Naive B cell (primary cell): Measurements from ENCODE around the gene HLF. TPM values are rescaled to one million over a fixed set of nuclear protein-coding genes. Genes with fewer than 3 reads are reported as not detected.
A peak's percentile ranks its signal among the peaks of the same experiment; 100 is the strongest.

ENCODE experiments used
- ATAC-seq, 2 donors: fragments of 150-1000 bp; cut with Tn5 transposase; 2 replicates each; pipeline ENCODE4 v1.10.0; 2021; ENCODE audit warnings: low read depth in 2 of 2, mild to moderate bottlenecking in 2 of 2, moderate library complexity in 2 of 2
- DNase-seq: peaks from one replicate; pipeline ENCODE4 v3.0.0; 2022
- H3K27ac Mint-ChIP-seq, 6 donors: one replicate each; pipeline ENCODE4 v1.8.0; 2020 to 2022; ENCODE audit warnings: mild to moderate bottlenecking in 6 of 6, mixed read lengths in 6 of 6, moderate library complexity in 5 of 6, inconsistent platforms in 2 of 6
- H3K27me3 Mint-ChIP-seq, 3 donors: one replicate each; pipeline ENCODE4 v1.8.0; 2021 to 2022; ENCODE audit warnings: mixed read lengths in 3 of 3, mild to moderate bottlenecking in 1 of 3
- H3K36me3 Mint-ChIP-seq, 2 donors: one replicate each; pipeline ENCODE4 v1.8.0; 2020 to 2022; ENCODE audit warnings: mixed read lengths in 2 of 2, inconsistent platforms in 1 of 2, mild to moderate bottlenecking in 1 of 2
- H3K4me1 Mint-ChIP-seq, 3 donors: one replicate each; pipeline ENCODE4 v1.8.0; 2020 to 2022; ENCODE audit warnings: mixed read lengths in 3 of 3, inconsistent platforms in 1 of 3, mild to moderate bottlenecking in 1 of 3, moderate library complexity in 1 of 3
- H3K4me3 Mint-ChIP-seq, 8 donors: one replicate each; pipeline ENCODE4 v1.8.0; 2020 to 2022; ENCODE audit warnings: mild to moderate bottlenecking in 8 of 8, mixed read lengths in 8 of 8, moderate library complexity in 8 of 8, inconsistent platforms in 2 of 8
- H3K9me3 Mint-ChIP-seq, 7 donors: one replicate each; pipeline ENCODE4 v1.8.0; 2020 to 2022; ENCODE audit warnings: mixed read lengths in 7 of 7, mild to moderate bottlenecking in 5 of 7, inconsistent platforms in 2 of 7, moderate library complexity in 1 of 7
- polyA plus RNA-seq, 6 donors: library from polyadenylated mRNA; unstranded; fragments of 300-500 nt; fragmentation: Illumina TruSeq; gene quantifications; one replicate each; pipeline ENCODE4 v1.2.3, GENCODE V29; 2021; ENCODE audit warnings: low read depth in 6 of 6

Gene HLF
- polyA plus RNA-seq, 6 donors from 2014 or later, result not detected

GRCh38 chr17:55272711-55273578 is 8.2 kb downstream of the HLF start:
- no peak overlapping the region for H3K27ac Mint-ChIP-seq
- H3K9me3 Mint-ChIP-seq, result peaks cover 2 to 9% (median 5%) of the 10 kb centered on the region in 7 donors
- H3K36me3 Mint-ChIP-seq, result peaks cover 8 to 12% of the 10 kb centered on the region in 2 donors
- H3K27me3 Mint-ChIP-seq, result peaks cover 52 to 87% (median 71%) of the 10 kb centered on the region in 3 donors
- no peaks in the 10 kb centered on the region for H3K4me1 Mint-ChIP-seq
- ATAC-seq (no peak), DNase-seq (no peak)
- H3K4me3 Mint-ChIP-seq, result no peak overlapping the region

- Mint-ChIP-seq H3K9me3 (peaks cover 2 to 9% (median 5%) of the 10 kb centered on the region in 7 donors), H3K27ac (no peak overlapping the region), H3K4me3 (no peak overlapping the region), H3K36me3 (peaks cover 4 to 12% of the 10 kb centered on the region in 2 donors), H3K4me1 (no peaks in the 10 kb centered on the region), H3K27me3 (peaks cover 45 to 82% (median 62%) of the 10 kb centered on the region in 3 donors)
- no peak for DNase-seq
- ATAC-seq, result no peak
These were observed 9.0 kb downstream of the HLF start for GRCh38 chr17:55273579-55274354.

GRCh38 chr17:55274355-55275255 is 9.8 kb downstream of the HLF start:
- Mint-ChIP-seq H3K9me3 (peaks cover 0 to 9% (median 5%) of the 10 kb centered on the region in 7 donors), H3K36me3 (peaks cover 4 to 12% of the 10 kb centered on the region in 2 donors), H3K4me1 (no peaks in the 10 kb centered on the region), H3K4me3 (no peak overlapping the region), H3K27ac (no peak overlapping the region), H3K27me3 (peaks cover 38 to 74% (median 54%) of the 10 kb centered on the region in 3 donors)
- ATAC-seq, result no peak
- DNase-seq, result no peak

GRCh38 chr17:55275894-55276804 is 11.4 kb downstream of the HLF start:
- Mint-ChIP-seq H3K4me3 (no peak overlapping the region), H3K9me3 (peaks cover 0 to 5% (median 2%) of the 10 kb centered on the region in 7 donors), H3K4me1 (no peaks in the 10 kb centered on the region), H3K36me3 (peaks cover 4 to 12% of the 10 kb centered on the region in 2 donors), H3K27ac (no peak overlapping the region), H3K27me3 (peaks cover 30 to 59% (median 53%) of the 10 kb centered on the region in 3 donors)
- DNase-seq (no peak), ATAC-seq (no peak)

- no peaks in the 10 kb centered on the region for H3K4me1 Mint-ChIP-seq
- peak overlapping the region in 1 of 6 donors; percentile 10 for H3K27ac Mint-ChIP-seq
- peaks cover 16 to 40% (median 34%) of the 10 kb centered on the region in 3 donors for H3K27me3 Mint-ChIP-seq
- no peak overlapping the region for H3K4me3 Mint-ChIP-seq
- no peaks in the 10 kb centered on the region for H3K36me3 Mint-ChIP-seq
- ATAC-seq, result no peak
- peaks cover 0 to 2% (median 0%) of the 10 kb centered on the region in 7 donors for H3K9me3 Mint-ChIP-seq
- DNase-seq, result no peak
These were observed 13.6 kb downstream of the HLF start for GRCh38 chr17:55278173-55278961.

GRCh38 chr17:55279203-55279602 is 14.4 kb downstream of the HLF start:
- no peaks in the 10 kb centered on the region for H3K36me3 Mint-ChIP-seq
- H3K9me3 Mint-ChIP-seq, result peaks cover 0 to 2% (median 0%) of the 10 kb centered on the region in 7 donors
- H3K27me3 Mint-ChIP-seq, result peaks cover 11 to 31% (median 25%) of the 10 kb centered on the region in 3 donors
- H3K4me3 Mint-ChIP-seq, result no peak overlapping the region
- no peaks in the 10 kb centered on the region for H3K4me1 Mint-ChIP-seq
- H3K27ac Mint-ChIP-seq, result no peak overlapping the region
- DNase-seq (no peak), ATAC-seq (no peak)

- Mint-ChIP-seq H3K27ac (no peak overlapping the region), H3K27me3 (peaks cover 10 to 26% (median 22%) of the 10 kb centered on the region in 3 donors), H3K4me1 (no peaks in the 10 kb centered on the region), H3K36me3 (no peaks in the 10 kb centered on the region), H3K9me3 (no peaks in the 10 kb centered on the region), H3K4me3 (no peak overlapping the region)
- DNase-seq, result no peak
- no peak for ATAC-seq
These were observed 15.0 kb downstream of the HLF start for GRCh38 chr17:55279788-55280187.

- ATAC-seq (no peak), DNase-seq (no peak)
- no peaks in the 10 kb centered on the region for H3K36me3 Mint-ChIP-seq
- H3K4me3 Mint-ChIP-seq, result no peak overlapping the region
- peaks cover 10 to 22% (median 22%) of the 10 kb centered on the region in 3 donors for H3K27me3 Mint-ChIP-seq
- H3K27ac Mint-ChIP-seq, result no peak overlapping the region
- no peaks in the 10 kb centered on the region for H3K4me1 Mint-ChIP-seq
- no peaks in the 10 kb centered on the region for H3K9me3 Mint-ChIP-seq
These were observed 15.5 kb downstream of the HLF start for GRCh38 chr17:55280212-55280611.

- no peaks in the 10 kb centered on the region for H3K4me1 Mint-ChIP-seq
- no peak overlapping the region for H3K27ac Mint-ChIP-seq
These were observed 17.1 kb downstream of the HLF start for GRCh38 chr17:55281649-55282378.

GRCh38 chr17:55282379-55282702 is 17.6 kb downstream of the HLF start:
- H3K4me1 Mint-ChIP-seq, result no peaks in the 10 kb centered on the region
- no peaks in the 10 kb centered on the region for H3K36me3 Mint-ChIP-seq
- no peak overlapping the region for H3K4me3 Mint-ChIP-seq
- H3K9me3 Mint-ChIP-seq, result peaks cover 0 to 2% (median 0%) of the 10 kb centered on the region in 7 donors
- DNase-seq (no peak), ATAC-seq (no peak)
- H3K27ac Mint-ChIP-seq, result no peak overlapping the region
- H3K27me3 Mint-ChIP-seq, result peaks cover 5 to 10% (median 7%) of the 10 kb centered on the region in 3 donors

More at GRCh38 chr17:55281649-55282378, 17.1 kb downstream of the HLF start:
- Mint-ChIP-seq H3K36me3 (no peaks in the 10 kb centered on the region), H3K27me3 (peaks cover 5 to 13% (median 7%) of the 10 kb centered on the region in 3 donors), H3K9me3 (peaks cover 0 to 2% (median 0%) of the 10 kb centered on the region in 7 donors), H3K4me3 (no peak overlapping the region)
- DNase-seq (no peak), ATAC-seq (no peak)

GRCh38 chr17:55282741-55283140 is 18.0 kb downstream of the HLF start:
- H3K27me3 Mint-ChIP-seq, result peaks cover 5 to 7% (median 6%) of the 10 kb centered on the region in 3 donors
- ATAC-seq (no peak), DNase-seq (no peak)
- H3K4me3 Mint-ChIP-seq, result no peak overlapping the region
- H3K9me3 Mint-ChIP-seq, result peaks cover 0 to 2% (median 0%) of the 10 kb centered on the region in 7 donors
- H3K36me3 Mint-ChIP-seq, result no peaks in the 10 kb centered on the region
- no peaks in the 10 kb centered on the region for H3K4me1 Mint-ChIP-seq
- no peak overlapping the region for H3K27ac Mint-ChIP-seq
